Measurements from ENCODE around the gene MYDGF.

MYDGF gene

DNA sequence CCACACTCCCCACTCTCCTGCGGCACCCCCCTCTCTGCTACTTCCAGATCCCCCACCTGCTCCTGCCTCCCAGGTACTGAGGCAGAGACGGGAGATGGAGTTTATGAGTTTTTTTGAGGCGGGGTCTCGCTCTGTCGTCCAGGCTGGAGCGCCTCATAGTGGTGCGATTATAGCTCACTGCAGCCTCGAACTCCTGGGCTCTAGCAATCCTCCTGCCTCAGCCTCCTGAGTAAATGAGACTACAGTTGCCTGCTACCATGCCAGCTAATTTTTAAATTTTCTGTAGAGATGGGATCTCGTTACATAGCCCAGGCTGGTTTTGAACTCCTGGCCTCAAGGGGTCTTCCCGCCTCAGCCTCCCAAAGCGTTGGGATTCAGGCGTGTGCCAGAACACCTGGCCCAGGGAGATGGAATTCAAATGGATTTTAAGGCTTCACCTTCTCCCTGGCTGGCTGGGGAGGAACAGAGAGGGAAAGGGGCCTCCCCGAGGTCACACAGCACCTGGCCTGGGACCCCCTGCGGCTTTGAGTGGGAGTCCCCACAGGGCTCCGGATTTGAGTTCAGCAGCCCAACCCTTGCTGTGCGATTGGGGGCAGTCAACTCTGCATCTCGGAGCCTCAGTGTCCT is 50.4 kb downstream of the MYDGF start:
- DNase-seq: no peak
- intact Hi-C loops (cut with DNase I): no loop called here

DNA sequence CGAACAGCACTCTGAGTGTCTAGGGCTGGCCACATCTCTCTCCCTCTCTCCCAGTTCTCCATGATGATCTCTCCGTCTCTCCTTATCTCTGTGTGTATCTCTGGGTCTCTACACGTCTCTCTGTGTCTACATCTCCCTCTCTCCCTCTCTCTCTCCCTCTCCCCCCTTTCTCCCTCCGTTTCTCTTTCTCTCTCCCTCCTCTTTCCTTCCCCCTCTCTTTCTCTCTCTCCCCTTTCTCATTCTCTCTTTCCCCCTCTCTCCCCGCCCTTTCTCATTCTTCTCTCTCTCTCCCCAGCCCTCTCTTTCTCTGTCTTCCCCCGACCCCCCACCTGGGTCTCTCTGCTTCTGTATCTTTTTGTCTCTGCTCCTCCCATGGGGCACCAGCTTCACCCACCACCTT is 52.1 kb downstream of the MYDGF start:
- no peak for DNase-seq
- intact Hi-C loops (cut with DNase I): no loop called here

DNA sequence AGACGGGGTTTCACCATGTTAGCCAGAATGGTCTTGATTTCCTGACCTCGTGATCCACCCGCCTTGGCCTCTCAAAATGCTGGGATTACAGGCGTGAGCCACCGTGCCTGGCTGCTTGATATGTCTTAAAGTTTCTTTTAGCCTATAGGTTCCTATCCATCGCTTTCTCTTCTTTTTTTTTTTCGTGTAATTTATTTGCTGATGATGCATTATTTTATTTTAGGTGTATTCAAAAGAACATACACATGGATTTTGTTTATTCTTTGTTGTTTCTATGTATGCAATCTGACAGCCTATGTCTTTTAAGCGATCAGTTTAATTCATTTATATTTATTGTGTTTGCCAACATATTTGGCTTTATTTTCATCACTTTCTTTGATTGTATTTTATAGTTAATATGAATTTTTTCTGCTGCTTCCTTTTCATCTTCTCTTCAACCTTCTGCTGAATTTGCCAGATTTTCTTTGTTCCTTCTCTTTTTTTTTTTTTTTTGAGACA is 56.8 kb downstream of the MYDGF start:
- intact Hi-C loops (cut with DNase I): no loop called here
- no peak for DNase-seq

DNA sequence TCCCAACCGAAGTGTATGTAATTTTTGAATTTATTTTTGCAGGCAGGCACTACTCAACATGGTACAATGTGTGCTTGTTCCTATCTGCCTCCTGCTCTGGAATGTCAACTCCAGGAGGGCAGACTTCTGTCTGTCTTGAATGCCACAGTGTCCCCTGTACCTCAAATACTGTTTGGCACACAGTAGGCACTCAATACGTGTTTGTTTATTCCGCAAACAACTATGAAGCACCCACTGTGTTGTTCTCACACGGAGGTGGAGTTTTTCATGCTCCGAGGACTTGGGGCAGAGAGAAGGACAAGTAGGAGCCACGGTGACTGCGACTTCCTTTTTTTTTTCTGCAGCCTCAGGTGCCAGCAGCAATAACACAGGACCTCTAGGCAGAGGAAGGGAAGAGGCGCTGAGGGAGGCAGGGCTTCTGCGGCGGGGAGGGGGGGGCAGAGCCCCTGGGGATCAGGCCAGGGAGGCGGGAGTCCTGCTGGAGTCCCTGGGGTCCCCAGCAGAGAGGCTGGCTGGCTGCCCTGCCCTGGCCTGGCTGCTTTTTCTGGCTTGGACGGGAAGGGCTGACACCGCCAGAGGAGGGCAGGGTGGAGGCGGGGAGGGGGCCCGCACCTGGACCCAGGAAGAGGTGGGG is 60.1 kb downstream of the MYDGF start:
- intact Hi-C loops (cut with DNase I): no loop called here
- DNase-seq: peak in 2 of 10 donors; percentile 12 to 70
